H9 (cell line): ENCODE results near the gene HHAT. TPM values are rescaled to one million over a fixed set of nuclear protein-coding genes. Genes with fewer than 3 reads are reported as not detected.

Source experiments
- DNase-seq: peaks from one replicate; pipeline ENCODE4 v3.0.0-alpha.2; 2017
- H2AFZ ChIP-seq: one replicate; pipeline ENCODE4 v1.6.1; 2013; ENCODE audit warnings: mild to moderate bottlenecking, low read length, control low read depth, moderate library complexity
- H2AK5ac ChIP-seq: 2 replicates; pipeline ENCODE4 v1.6.1; 2013; ENCODE audit warnings: low read length, control low read depth, mixed read lengths; ENCODE audit not compliant: insufficient read length
- H2BK120ac ChIP-seq: one replicate; pipeline ENCODE4 v1.6.1; 2013; ENCODE audit warnings: low read depth, mild to moderate bottlenecking, low read length, control low read depth, inconsistent platforms; ENCODE audit not compliant: poor library complexity, severe bottlenecking
- H2BK12ac ChIP-seq: 2 replicates; pipeline ENCODE4 v1.6.1; 2013; ENCODE audit warnings: low read length, control low read depth, mixed read lengths, low read depth; ENCODE audit not compliant: insufficient read length
- H2BK15ac ChIP-seq: 2 replicates; pipeline ENCODE4 v1.6.1; 2013; ENCODE audit warnings: low read depth, low read length, control low read depth
- H2BK20ac ChIP-seq: one replicate; pipeline ENCODE4 v1.6.1; 2013; ENCODE audit warnings: low read depth, mild to moderate bottlenecking, low read length, control low read depth, inconsistent platforms; ENCODE audit not compliant: poor library complexity, severe bottlenecking
- H2BK5ac ChIP-seq: 2 replicates; pipeline ENCODE4 v1.6.1; 2013; ENCODE audit warnings: low read length, control low read depth, mixed read lengths; ENCODE audit not compliant: insufficient read length
- H3K14ac ChIP-seq: 2 replicates; pipeline ENCODE4 v1.6.1; 2013; ENCODE audit warnings: low read length, control low read depth; ENCODE audit not compliant: insufficient read depth
- H3K18ac ChIP-seq: 2 replicates; pipeline ENCODE4 v1.6.1; 2013; ENCODE audit warnings: low read depth, mild to moderate bottlenecking, mixed read lengths, low read length, control low read depth; ENCODE audit not compliant: insufficient read length
- H3K23ac ChIP-seq: 2 replicates; pipeline ENCODE4 v1.6.1; 2013; ENCODE audit warnings: low read length, control low read depth, mixed read lengths, low read depth; ENCODE audit not compliant: insufficient read length
- H3K23me2 ChIP-seq: 2 replicates; pipeline ENCODE4 v1.6.1; 2013; ENCODE audit warnings: low read depth, mild to moderate bottlenecking, mixed read lengths, low read length, control low read depth; ENCODE audit not compliant: insufficient read length, poor library complexity, severe bottlenecking
- H3K27ac ChIP-seq: 2 replicates; pipeline ENCODE4 v1.5.1; 2013; ENCODE audit warnings: low read length, control low read depth, mixed read lengths, low read depth; ENCODE audit not compliant: insufficient read length
- H3K27me3 ChIP-seq: 2 replicates; pipeline ENCODE4 v1.6.1; 2013; ENCODE audit warnings: low read length, control low read depth, inconsistent platforms; ENCODE audit not compliant: insufficient read depth
- H3K4ac ChIP-seq: 2 replicates; pipeline ENCODE4 v1.6.1; 2013; ENCODE audit warnings: low read depth, mild to moderate bottlenecking, control low read depth, inconsistent platforms, low read length, moderate library complexity
- H3K4me1 ChIP-seq: 2 replicates; pipeline ENCODE4 v1.6.1; 2013; ENCODE audit warnings: low read length, control low read depth, inconsistent platforms; ENCODE audit not compliant: insufficient read depth
- H3K4me2 ChIP-seq: 2 replicates; pipeline ENCODE4 v1.6.1; 2013; ENCODE audit warnings: low read length, control low read depth, mixed read lengths; ENCODE audit not compliant: insufficient read length, insufficient read depth
- H3K56ac ChIP-seq: 2 replicates; pipeline ENCODE4 v1.6.1; 2013; ENCODE audit warnings: low read depth, mild to moderate bottlenecking, mixed read lengths, low read length, control low read depth; ENCODE audit not compliant: insufficient read length
- H3K79me1 ChIP-seq: 2 replicates; pipeline ENCODE4 v1.6.1; 2013; ENCODE audit warnings: low read depth, mild to moderate bottlenecking, moderate library complexity, low read length, control low read depth, inconsistent platforms; ENCODE audit not compliant: insufficient read depth, poor library complexity, severe bottlenecking
- H3K79me2 ChIP-seq: 2 replicates; pipeline ENCODE4 v1.6.1; 2013; ENCODE audit warnings: low read length, control low read depth, inconsistent platforms; ENCODE audit not compliant: insufficient read depth
- H3K9ac ChIP-seq: 2 replicates; pipeline ENCODE4 v1.6.1; 2013; ENCODE audit warnings: low read length, control low read depth, mixed read lengths; ENCODE audit not compliant: insufficient read length; ENCODE audit errors: extremely low read depth
- H3K9me3 ChIP-seq: one replicate; pipeline ENCODE4 v1.6.1; 2013; ENCODE audit warnings: low read depth, low read length, inconsistent platforms; ENCODE audit not compliant: control insufficient read depth
- H3T11ph ChIP-seq: one replicate; pipeline ENCODE4 v1.6.1; 2013; ENCODE audit warnings: mild to moderate bottlenecking, low read length, control low read depth, inconsistent platforms
- H4K20me1 ChIP-seq: one replicate; pipeline ENCODE4 v1.6.1; 2013; ENCODE audit not compliant: control insufficient read depth, insufficient read length, insufficient read depth
- H4K5ac ChIP-seq: 2 replicates; pipeline ENCODE4 v1.6.1; 2013; ENCODE audit warnings: low read depth, mild to moderate bottlenecking, mixed read lengths, low read length, control low read depth; ENCODE audit not compliant: insufficient read length
- H4K8ac ChIP-seq: replicated peaks from 2 replicates; pipeline ENCODE4 v1.6.1; 2013; ENCODE audit warnings: low read length, control low read depth, mixed read lengths, low read depth; ENCODE audit not compliant: insufficient read length
- H4K91ac ChIP-seq: 2 replicates; pipeline ENCODE4 v1.6.1; 2013; ENCODE audit warnings: low read depth, mild to moderate bottlenecking, moderate library complexity, mixed read lengths, low read length, control low read depth; ENCODE audit not compliant: insufficient read length
- H3K27ac Mint-ChIP-seq, 3 experiments: 2 replicates in 2 of 3; 3 replicates in 1 of 3; pipeline ENCODE4 v1.8.0; 2020 to 2021; ENCODE audit warnings: mixed read lengths in 3 of 3, mild to moderate bottlenecking in 1 of 3, moderate library complexity in 1 of 3
- H3K27me3 Mint-ChIP-seq: 2 replicates; pipeline ENCODE4 v1.8.0; 2021; ENCODE audit warnings: low read depth, mild to moderate bottlenecking, moderate library complexity, mixed read lengths
- H3K36me3 Mint-ChIP-seq, 3 experiments: 2 replicates in 2 of 3; 3 replicates in 1 of 3; pipeline ENCODE4 v1.8.0; 2020 to 2021; ENCODE audit warnings: low read depth in 3 of 3, mixed read lengths in 3 of 3; ENCODE audit not compliant: insufficient read depth in 1 of 3
- H3K4me1 Mint-ChIP-seq, 2 experiments: 2 replicates each; pipeline ENCODE4 v1.8.0; 2020; ENCODE audit warnings: mixed read lengths in 2 of 2
- H3K4me3 Mint-ChIP-seq, 2 experiments: 2 replicates in 1 of 2; 3 replicates in 1 of 2; pipeline ENCODE4 v1.8.0; 2020 to 2021; ENCODE audit warnings: mild to moderate bottlenecking in 2 of 2, mixed read lengths in 2 of 2, moderate library complexity in 1 of 2
- H3K9me3 Mint-ChIP-seq, 2 experiments: 2 replicates in 1 of 2; 3 replicates in 1 of 2; pipeline ENCODE4 v1.8.0; 2020; ENCODE audit warnings: mild to moderate bottlenecking in 2 of 2, mixed read lengths in 2 of 2, moderate library complexity in 1 of 2
- CTCF ChIP-seq: fragments of 200-600 bp; sonication (generic); conservative IDR thresholded peaks from 3 replicates; pipeline ENCODE4 v1.8.0; 2021; ENCODE audit warnings: antibody characterized with exemption, mild to moderate bottlenecking
- WGBS: extraction: QIAGEN DNeasy Blood & Tissue Kit; methylation state at CpG from one replicate; pipeline ENCODE4 v1.1.7; 2013; ENCODE audit warnings: missing lambda C conversion rate, low lambda C conversion rate, mixed read lengths; ENCODE audit not compliant: insufficient read length; ENCODE audit errors: extremely low coverage; 5-methylcytosine and 5-hydroxymethylcytosine counted together
- total RNA-seq: library from RNA; stranded (reverse); gene quantifications from 2 replicates; pipeline ENCODE4 v1.2.1, GENCODE V29; 2021

Gene HHAT
- total RNA-seq, 1 experiment from 2014 or later = 0.48 TPM

GRCh38 chr1:210416681-210417080, 88.0 kb downstream of the HHAT start:
- H3K4me1 ChIP-seq = 0 out of 2 replicates have a peak, but pooled peaks cover 5% of the 10 kb centered on the region
- no peaks in the 10 kb centered on the region for H3K27me3 ChIP-seq
- no peak overlapping the region for H3K9ac ChIP-seq
- H3K9me3 ChIP-seq = no peaks in the 10 kb centered on the region
- H3K14ac ChIP-seq = no peak overlapping the region
- no peak for DNase-seq
- H3K4ac ChIP-seq = no peak overlapping the region
- no peak overlapping the region for H2BK15ac ChIP-seq
- H3K36me3 Mint-ChIP-seq = peaks cover 0 to 8% (median 0%) of the 10 kb centered on the region in 3 experiments; a peak in 3 of 7 replicates
- no peak overlapping the region for H3K23ac ChIP-seq
- H2BK5ac ChIP-seq = no peak overlapping the region
- no peak overlapping the region for H3K27ac ChIP-seq
- no peak overlapping the region for H2AK5ac ChIP-seq
- no peak for TF ChIP-seq CTCF
- H2BK12ac ChIP-seq = no peak overlapping the region
- H4K5ac ChIP-seq = no peak overlapping the region
- H4K20me1 ChIP-seq = no peaks in the 10 kb centered on the region
- H3K4me2 ChIP-seq = no peak overlapping the region
- no peaks in the 10 kb centered on the region for H3K23me2 ChIP-seq
- H4K8ac ChIP-seq = no peak overlapping the region
- no peak overlapping the region for H3K56ac ChIP-seq
- no peak overlapping the region for H3K27ac Mint-ChIP-seq
- no peak overlapping the region for H4K91ac ChIP-seq
- H3K4me3 Mint-ChIP-seq = no peak overlapping the region; a peak in 1 of 5 replicates
- no CpG with 5 or more reads among the region's 2 CpGs for WGBS
- no peak overlapping the region for H2BK120ac ChIP-seq
- H3K27me3 Mint-ChIP-seq = peaks cover 2% of the 10 kb centered on the region; the same call in 1 of the 2 replicates
- H3K79me2 ChIP-seq = no peaks in the 10 kb centered on the region
- no peak overlapping the region for H3T11ph ChIP-seq
- H3K9me3 Mint-ChIP-seq = peaks cover 5 to 6% of the 10 kb centered on the region in 2 experiments; a peak in 4 of 5 replicates
- H3K18ac ChIP-seq = no peak overlapping the region
- H2BK20ac ChIP-seq = no peak overlapping the region
- no peaks in the 10 kb centered on the region for H3K79me1 ChIP-seq
- peaks cover 10 to 22% of the 10 kb centered on the region in 2 experiments for H3K4me1 Mint-ChIP-seq
- no peak overlapping the region for H2AFZ ChIP-seq
